ENCODE data around the gene EPG5. TPM values are rescaled to one million over a fixed set of nuclear protein-coding genes. Genes with fewer than 3 reads are reported as not detected.

The EPG5 gene
- total and polyA plus RNA-seq, 4 donors = 3.2 to 20.3 (median 11.1) TPM

- Histone ChIP-seq H3K27ac (ENCODE audit: low read depth in 1 of 2, low read length in 2 of 2) (no peak overlapping the region), H3K9me3 (ENCODE audit: control insufficient read depth in 4 of 4, low read length in 3 of 4) (no peaks in the 10 kb centered on the region), H3K36me3 (ENCODE audit: control insufficient read depth in 4 of 4, insufficient read depth in 3 of 4, low read depth in 1 of 4, low read length in 3 of 4) (peaks cover 3 to 17% (median 15%) of the 10 kb centered on the region in 4 donors), H3K27me3 (ENCODE audit: control insufficient read depth in 4 of 4, insufficient read depth in 4 of 4, low read length in 3 of 4) (no peaks in the 10 kb centered on the region), H3K4me3 (ENCODE audit: low read depth in 1 of 3, low read length in 3 of 3) (no peak overlapping the region), H3K4me1 (ENCODE audit: control insufficient read depth in 4 of 4, insufficient read depth in 4 of 4, low read length in 3 of 4) (peaks cover 0 to 8% (median 0%) of the 10 kb centered on the region in 4 donors), H3K9ac (ENCODE audit: low read depth in 1 of 2, low read length in 2 of 2) (no peak overlapping the region)
- TF ChIP-seq, protein P1, sequence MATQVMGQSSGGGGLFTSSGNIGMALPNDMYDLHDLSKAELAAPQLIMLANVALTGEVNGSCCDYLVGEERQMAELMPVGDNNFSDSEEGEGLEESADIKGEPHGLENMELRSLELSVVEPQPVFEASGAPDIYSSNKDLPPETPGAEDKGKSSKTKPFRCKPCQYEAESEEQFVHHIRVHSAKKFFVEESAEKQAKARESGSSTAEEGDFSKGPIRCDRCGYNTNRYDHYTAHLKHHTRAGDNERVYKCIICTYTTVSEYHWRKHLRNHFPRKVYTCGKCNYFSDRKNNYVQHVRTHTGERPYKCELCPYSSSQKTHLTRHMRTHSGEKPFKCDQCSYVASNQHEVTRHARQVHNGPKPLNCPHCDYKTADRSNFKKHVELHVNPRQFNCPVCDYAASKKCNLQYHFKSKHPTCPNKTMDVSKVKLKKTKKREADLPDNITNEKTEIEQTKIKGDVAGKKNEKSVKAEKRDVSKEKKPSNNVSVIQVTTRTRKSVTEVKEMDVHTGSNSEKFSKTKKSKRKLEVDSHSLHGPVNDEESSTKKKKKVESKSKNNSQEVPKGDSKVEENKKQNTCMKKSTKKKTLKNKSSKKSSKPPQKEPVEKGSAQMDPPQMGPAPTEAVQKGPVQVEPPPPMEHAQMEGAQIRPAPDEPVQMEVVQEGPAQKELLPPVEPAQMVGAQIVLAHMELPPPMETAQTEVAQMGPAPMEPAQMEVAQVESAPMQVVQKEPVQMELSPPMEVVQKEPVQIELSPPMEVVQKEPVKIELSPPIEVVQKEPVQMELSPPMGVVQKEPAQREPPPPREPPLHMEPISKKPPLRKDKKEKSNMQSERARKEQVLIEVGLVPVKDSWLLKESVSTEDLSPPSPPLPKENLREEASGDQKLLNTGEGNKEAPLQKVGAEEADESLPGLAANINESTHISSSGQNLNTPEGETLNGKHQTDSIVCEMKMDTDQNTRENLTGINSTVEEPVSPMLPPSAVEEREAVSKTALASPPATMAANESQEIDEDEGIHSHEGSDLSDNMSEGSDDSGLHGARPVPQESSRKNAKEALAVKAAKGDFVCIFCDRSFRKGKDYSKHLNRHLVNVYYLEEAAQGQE (IDR thresholded peaks at IDR 0.05) = no peak
- TF ChIP-seq RXRA (IDR thresholded peaks at IDR 0.05) (no peak), MAX (IDR thresholded peaks at IDR 0.05) (no peak), NR2F2 (IDR thresholded peaks at IDR 0.05) (no peak), JUND (IDR thresholded peaks at IDR 0.05) (no peak), SP1 (IDR thresholded peaks at IDR 0.05) (no peak), HNF4A (conservative IDR thresholded peaks at IDR 0.05) (no peak), ZBTB33 (IDR thresholded peaks at IDR 0.05) (no peak), FOXA2 (IDR thresholded peaks at IDR 0.05) (no peak), TAF1 (conservative IDR thresholded peaks at IDR 0.05) (no peak), GABPA (IDR thresholded peaks at IDR 0.05 in 1 of 2, conservative IDR thresholded peaks at IDR 0.05 in 1 of 2) (no peak), RAD21 (IDR thresholded peaks at IDR 0.05) (no peak), HNF4G (IDR thresholded peaks at IDR 0.05) (no peak), FOXA1 (IDR thresholded peaks at IDR 0.05) (no peak), EGR1 (IDR thresholded peaks at IDR 0.05; ENCODE audit: low read depth in 2 of 2) (no peak)
- TF ChIP-seq, protein P2, sequence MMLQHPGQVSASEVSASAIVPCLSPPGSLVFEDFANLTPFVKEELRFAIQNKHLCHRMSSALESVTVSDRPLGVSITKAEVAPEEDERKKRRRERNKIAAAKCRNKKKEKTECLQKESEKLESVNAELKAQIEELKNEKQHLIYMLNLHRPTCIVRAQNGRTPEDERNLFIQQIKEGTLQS (IDR thresholded peaks at IDR 0.05) = no peak
- TF ChIP-seq, protein P3, sequence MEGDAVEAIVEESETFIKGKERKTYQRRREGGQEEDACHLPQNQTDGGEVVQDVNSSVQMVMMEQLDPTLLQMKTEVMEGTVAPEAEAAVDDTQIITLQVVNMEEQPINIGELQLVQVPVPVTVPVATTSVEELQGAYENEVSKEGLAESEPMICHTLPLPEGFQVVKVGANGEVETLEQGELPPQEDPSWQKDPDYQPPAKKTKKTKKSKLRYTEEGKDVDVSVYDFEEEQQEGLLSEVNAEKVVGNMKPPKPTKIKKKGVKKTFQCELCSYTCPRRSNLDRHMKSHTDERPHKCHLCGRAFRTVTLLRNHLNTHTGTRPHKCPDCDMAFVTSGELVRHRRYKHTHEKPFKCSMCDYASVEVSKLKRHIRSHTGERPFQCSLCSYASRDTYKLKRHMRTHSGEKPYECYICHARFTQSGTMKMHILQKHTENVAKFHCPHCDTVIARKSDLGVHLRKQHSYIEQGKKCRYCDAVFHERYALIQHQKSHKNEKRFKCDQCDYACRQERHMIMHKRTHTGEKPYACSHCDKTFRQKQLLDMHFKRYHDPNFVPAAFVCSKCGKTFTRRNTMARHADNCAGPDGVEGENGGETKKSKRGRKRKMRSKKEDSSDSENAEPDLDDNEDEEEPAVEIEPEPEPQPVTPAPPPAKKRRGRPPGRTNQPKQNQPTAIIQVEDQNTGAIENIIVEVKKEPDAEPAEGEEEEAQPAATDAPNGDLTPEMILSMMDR (IDR thresholded peaks at IDR 0.05; ENCODE audit: low read depth, low read length, missing input control) = no peak
- no peak for DNase-seq (ENCODE audit: low spot score)
Measured at GRCh38 chr18:45958730-45959129, 8.4 kb downstream of the EPG5 start.
